Loucy (cell line): ENCODE data around the gene GTPBP10.

Experiments used
- H2AFZ ChIP-seq: fragments of 200-600 bp; sonication (generic); 2 replicates; pipeline ENCODE4 v1.6.0; 2016; ENCODE audit warnings: antibody characterized with exemption, mild to moderate bottlenecking, low read length, moderate library complexity
- H3F3A ChIP-seq: fragments of 200-600 bp; 2 replicates; pipeline ENCODE4 v1.6.0; 2016; ENCODE audit warnings: antibody characterized with exemption, low read depth, mild to moderate bottlenecking
- H3K27me3 ChIP-seq: fragments of 200-600 bp; sonication (generic); 2 replicates; pipeline ENCODE4 v1.6.1; 2014; ENCODE audit warnings: low read length, mild to moderate bottlenecking; ENCODE audit not compliant: insufficient read depth, poor library complexity, severe bottlenecking
- H3K36me3 ChIP-seq: fragments of 200-600 bp; sonication (generic); 2 replicates; pipeline ENCODE4 v1.6.1; 2016; ENCODE audit warnings: low read length; ENCODE audit not compliant: insufficient read depth
- H3K4me1 ChIP-seq: fragments of 200-600 bp; sonication (generic); 2 replicates; pipeline ENCODE4 v1.5.1; 2014; ENCODE audit warnings: low read length, mild to moderate bottlenecking; ENCODE audit not compliant: insufficient read depth, poor library complexity, severe bottlenecking
- H3K4me2 ChIP-seq: fragments of 200-600 bp; sonication (generic); 2 replicates; pipeline ENCODE4 v1.6.0; 2014; ENCODE audit warnings: antibody characterized with exemption, low read length, low read depth, mild to moderate bottlenecking; ENCODE audit not compliant: poor library complexity, severe bottlenecking
- H3K4me3 ChIP-seq: fragments of 200-600 bp; sonication (generic); 2 replicates; pipeline ENCODE4 v1.5.1; 2014; ENCODE audit warnings: low read length, mild to moderate bottlenecking, mixed read lengths; ENCODE audit not compliant: poor library complexity, severe bottlenecking
- H3K79me2 ChIP-seq: fragments of 200-600 bp; sonication (generic); 2 replicates; pipeline ENCODE4 v1.6.1; 2014; ENCODE audit warnings: low read length; ENCODE audit not compliant: insufficient read depth
- H3K9ac ChIP-seq: fragments of 200-600 bp; sonication (generic); 2 replicates; pipeline ENCODE4 v1.6.0; 2014; ENCODE audit warnings: mild to moderate bottlenecking, low read depth, low read length, moderate library complexity; ENCODE audit not compliant: poor library complexity, severe bottlenecking
- H3K9me2 ChIP-seq: fragments of 200-600 bp; sonication (generic); replicated peaks from 2 replicates; pipeline ENCODE4 v1.6.1; 2016; ENCODE audit warnings: low read depth, low read length, mixed read lengths
- H3K9me3 ChIP-seq: fragments of 200-600 bp; sonication (generic); 2 replicates; pipeline ENCODE4 v1.6.1; 2014; ENCODE audit warnings: mild to moderate bottlenecking, antibody characterized with exemption, low read length, low read depth; ENCODE audit not compliant: insufficient read depth
- H4K20me1 ChIP-seq: fragments of 200-600 bp; sonication (generic); 2 replicates; pipeline ENCODE4 v1.6.0; 2014; ENCODE audit warnings: antibody characterized with exemption, low read length, mild to moderate bottlenecking; ENCODE audit not compliant: insufficient read depth, poor library complexity, severe bottlenecking
- EZH2phosphoT487 ChIP-seq: fragments of 200-600 bp; IDR thresholded peaks from 2 replicates; pipeline ENCODE4 v1.6.1; 2018; ENCODE audit warnings: antibody characterized with exemption, mild to moderate bottlenecking, moderate library complexity, borderline replicate concordance
- TF ChIP-seq, protein P1 (sequence below): fragments of 200-600 bp; sonication (generic); conservative IDR thresholded peaks from 2 replicates; pipeline ENCODE4 v1.5.1; 2014; ENCODE audit warnings: mild to moderate bottlenecking, antibody characterized with exemption, low read length

Gene GTPBP10

GRCh38 chr7:90351987-90352386 is 5.5 kb downstream of the GTPBP10 start:
- H3F3A ChIP-seq: no peaks in the 10 kb centered on the region
- H3K4me2 ChIP-seq: no peak overlapping the region
- peaks cover 15% of the 10 kb centered on the region for H3K4me1 ChIP-seq
- no peaks in the 10 kb centered on the region for H3K9me3 ChIP-seq
- no peak overlapping the region for H3K9ac ChIP-seq
- H3K79me2 ChIP-seq: peaks cover 32% of the 10 kb centered on the region
- peaks cover 9% of the 10 kb centered on the region for H4K20me1 ChIP-seq
- no peaks in the 10 kb centered on the region for H3K27me3 ChIP-seq
- TF ChIP-seq EZH2phosphoT487: no peak
- TF ChIP-seq, protein P1, sequence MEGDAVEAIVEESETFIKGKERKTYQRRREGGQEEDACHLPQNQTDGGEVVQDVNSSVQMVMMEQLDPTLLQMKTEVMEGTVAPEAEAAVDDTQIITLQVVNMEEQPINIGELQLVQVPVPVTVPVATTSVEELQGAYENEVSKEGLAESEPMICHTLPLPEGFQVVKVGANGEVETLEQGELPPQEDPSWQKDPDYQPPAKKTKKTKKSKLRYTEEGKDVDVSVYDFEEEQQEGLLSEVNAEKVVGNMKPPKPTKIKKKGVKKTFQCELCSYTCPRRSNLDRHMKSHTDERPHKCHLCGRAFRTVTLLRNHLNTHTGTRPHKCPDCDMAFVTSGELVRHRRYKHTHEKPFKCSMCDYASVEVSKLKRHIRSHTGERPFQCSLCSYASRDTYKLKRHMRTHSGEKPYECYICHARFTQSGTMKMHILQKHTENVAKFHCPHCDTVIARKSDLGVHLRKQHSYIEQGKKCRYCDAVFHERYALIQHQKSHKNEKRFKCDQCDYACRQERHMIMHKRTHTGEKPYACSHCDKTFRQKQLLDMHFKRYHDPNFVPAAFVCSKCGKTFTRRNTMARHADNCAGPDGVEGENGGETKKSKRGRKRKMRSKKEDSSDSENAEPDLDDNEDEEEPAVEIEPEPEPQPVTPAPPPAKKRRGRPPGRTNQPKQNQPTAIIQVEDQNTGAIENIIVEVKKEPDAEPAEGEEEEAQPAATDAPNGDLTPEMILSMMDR: no peak
- no peak overlapping the region for H2AFZ ChIP-seq
- peaks cover 9% of the 10 kb centered on the region; the same call in 1 of the 2 replicates for H3K36me3 ChIP-seq
- H3K4me3 ChIP-seq: no peak overlapping the region
- no peaks in the 10 kb centered on the region for H3K9me2 ChIP-seq

- H3F3A ChIP-seq: no peaks in the 10 kb centered on the region
- H4K20me1 ChIP-seq: no peaks in the 10 kb centered on the region
- H3K36me3 ChIP-seq: peaks cover 60% of the 10 kb centered on the region
- H2AFZ ChIP-seq: no peak overlapping the region
- no peaks in the 10 kb centered on the region for H3K9me3 ChIP-seq
- TF ChIP-seq, protein P1: no peak
- TF ChIP-seq EZH2phosphoT487: no peak
- no peaks in the 10 kb centered on the region for H3K27me3 ChIP-seq
- H3K9ac ChIP-seq: no peak overlapping the region
- H3K79me2 ChIP-seq: no peaks in the 10 kb centered on the region
- H3K4me3 ChIP-seq: no peak overlapping the region
- no peak overlapping the region for H3K4me2 ChIP-seq
- no peaks in the 10 kb centered on the region for H3K9me2 ChIP-seq
- H3K4me1 ChIP-seq: no peaks in the 10 kb centered on the region
These were observed 36.9 kb downstream of the GTPBP10 start for GRCh38 chr7:90383422-90383821.

GRCh38 chr7:90383861-90384260 is 37.3 kb downstream of the GTPBP10 start:
- TF ChIP-seq EZH2phosphoT487: no peak
- TF ChIP-seq, protein P1: no peak
- Histone ChIP-seq H3K27me3 (no peaks in the 10 kb centered on the region), H3K9me3 (no peaks in the 10 kb centered on the region), H3K4me3 (no peak overlapping the region), H2AFZ (no peak overlapping the region), H3F3A (no peaks in the 10 kb centered on the region), H3K4me2 (no peak overlapping the region), H3K36me3 (peaks cover 56% of the 10 kb centered on the region), H4K20me1 (no peaks in the 10 kb centered on the region), H3K79me2 (no peaks in the 10 kb centered on the region), H3K4me1 (no peaks in the 10 kb centered on the region), H3K9me2 (no peaks in the 10 kb centered on the region), H3K9ac (no peak overlapping the region)
